Activated naive CD4-positive, alpha-beta T cell treated with Interleukin-2 at 50 U/mL for 16 hours (primary cell): ENCODE measurements around the gene SMG7.

Experiments
- DNase-seq: peaks from one replicate; pipeline ENCODE4 v3.0.0-alpha.2; 2020

SMG7 gene

DNA sequence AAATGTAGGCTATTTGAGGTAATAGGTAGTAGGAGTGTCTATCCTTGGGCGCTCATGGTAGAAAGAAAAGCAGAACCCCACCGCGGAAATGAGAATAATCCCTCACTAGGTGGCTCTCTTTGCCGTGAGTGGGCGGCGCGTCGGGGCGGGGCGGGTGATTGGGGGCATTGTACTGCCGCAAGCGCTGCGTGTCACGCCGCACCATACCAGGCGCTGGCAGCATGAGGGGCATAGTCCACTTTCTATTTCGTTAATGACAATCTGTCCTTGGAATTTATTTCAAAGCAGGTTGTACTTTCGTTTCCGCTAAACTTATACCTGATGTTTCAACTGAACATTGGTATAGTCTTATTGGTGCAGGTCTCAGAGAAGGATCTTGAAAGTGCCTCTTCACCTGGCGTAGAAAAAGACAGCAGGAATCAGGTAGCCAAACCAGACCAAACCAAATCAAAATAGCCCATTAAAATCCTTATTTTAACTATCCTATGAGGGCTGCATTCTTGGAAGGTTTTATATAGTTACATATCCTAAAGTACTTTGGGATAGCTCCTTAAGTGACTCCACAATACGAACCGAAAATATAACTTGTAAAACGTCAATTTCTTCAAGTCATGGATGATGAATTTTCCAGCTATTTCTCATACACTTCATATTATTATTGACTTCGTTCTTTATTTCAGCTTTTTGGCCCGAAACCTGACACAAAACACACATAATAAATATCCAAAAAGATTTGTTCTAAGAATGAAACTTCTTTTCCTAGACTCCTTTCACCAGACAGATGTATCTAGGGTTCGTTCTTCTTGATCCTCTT lies 1.9 kb upstream of the SMG7 start:
- peak; percentile 92 for DNase-seq

DNA sequence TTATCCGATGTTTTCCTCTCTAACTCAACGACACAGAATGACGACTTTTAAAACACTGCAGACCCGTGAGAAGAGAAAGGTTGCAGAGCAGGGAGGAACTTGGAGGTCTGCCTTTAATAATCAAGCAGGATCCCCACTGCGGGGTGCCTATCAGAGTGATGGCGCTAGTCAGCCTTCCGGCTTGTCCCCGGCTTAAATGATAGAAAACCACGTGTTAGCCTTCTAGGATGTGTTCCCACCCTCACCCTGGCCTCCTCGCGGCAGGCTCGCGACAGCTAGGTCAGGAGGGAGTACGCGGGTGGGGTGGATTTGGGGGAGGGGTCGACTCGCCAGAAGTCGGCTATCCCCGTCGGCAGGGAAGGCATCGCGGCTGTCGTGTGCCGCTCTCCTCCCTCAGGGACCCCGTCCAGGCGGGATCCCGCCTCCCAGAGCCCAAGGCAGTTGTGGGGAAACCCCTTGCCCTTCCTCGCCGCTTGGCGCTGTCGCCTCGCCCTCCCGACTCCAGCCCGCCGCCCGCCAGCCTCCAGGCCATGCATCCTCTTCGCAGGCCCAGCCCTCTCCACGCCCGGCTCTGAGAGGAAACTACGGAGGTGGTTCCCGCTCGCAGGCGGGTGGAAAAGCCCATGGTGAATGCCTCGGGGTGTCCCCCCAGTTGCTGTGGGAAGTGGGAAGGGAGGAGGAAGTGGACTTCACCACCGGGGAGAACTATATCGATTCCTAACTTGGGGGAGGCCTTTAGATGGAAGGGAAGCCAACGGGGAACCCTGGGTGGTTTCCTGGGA lies 1.1 kb upstream of the SMG7 start:
- peak; percentile 76 for DNase-seq

DNA sequence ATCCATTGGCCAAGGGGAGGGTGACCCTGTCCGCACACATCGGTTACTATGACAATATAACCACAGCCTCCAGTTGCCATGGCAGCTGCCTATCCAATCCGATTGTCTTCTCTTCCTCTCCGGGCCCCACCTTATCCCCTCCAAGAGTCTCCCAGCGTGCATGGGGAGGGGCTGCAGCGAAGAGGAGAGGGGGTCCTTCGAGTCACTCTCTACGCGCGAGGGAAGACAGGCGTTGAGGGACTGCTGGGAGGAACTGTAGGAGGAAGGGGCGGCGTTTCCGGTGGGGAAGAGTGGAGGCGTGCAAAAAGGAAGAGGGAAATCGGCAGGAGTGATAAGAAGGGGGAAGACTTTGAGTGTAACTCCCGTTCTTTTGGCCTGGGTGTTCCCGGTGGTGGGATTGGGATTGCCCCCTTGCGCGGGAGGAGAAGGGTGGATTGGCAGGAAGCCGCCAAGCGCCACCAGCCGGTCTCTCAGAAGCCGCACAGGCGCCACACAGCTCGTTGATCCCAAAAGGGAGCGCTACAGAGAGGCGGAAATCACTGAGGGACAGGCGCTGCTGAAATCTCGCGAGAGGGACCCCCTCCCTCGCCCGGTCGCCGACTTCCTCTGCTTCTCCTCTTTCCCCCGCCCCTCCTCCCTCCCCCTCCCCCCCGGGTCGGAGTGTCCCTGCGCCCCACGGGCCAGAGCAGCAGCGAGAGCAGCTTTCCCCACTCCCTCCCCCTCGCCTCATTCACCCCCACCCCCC lies 384 bp upstream of the SMG7 start:
- peak; percentile 98 for DNase-seq

DNA sequence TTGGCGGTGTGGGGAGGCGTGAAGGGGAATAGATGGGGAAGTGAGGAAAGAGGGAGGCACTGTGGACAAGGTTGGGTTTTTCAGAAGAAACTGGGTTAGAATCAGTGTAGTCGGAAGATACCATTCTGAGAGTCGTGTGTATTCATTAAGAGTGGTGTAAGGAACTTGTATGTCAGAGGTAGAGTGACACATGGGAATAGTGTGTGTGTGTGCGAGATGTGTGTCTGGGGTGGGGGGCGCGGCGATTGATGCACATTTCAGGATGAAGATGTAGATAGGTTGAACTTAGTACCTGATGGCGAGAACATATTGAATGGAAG lies 878 bp downstream of the SMG7 start:
- no peak for DNase-seq

DNA sequence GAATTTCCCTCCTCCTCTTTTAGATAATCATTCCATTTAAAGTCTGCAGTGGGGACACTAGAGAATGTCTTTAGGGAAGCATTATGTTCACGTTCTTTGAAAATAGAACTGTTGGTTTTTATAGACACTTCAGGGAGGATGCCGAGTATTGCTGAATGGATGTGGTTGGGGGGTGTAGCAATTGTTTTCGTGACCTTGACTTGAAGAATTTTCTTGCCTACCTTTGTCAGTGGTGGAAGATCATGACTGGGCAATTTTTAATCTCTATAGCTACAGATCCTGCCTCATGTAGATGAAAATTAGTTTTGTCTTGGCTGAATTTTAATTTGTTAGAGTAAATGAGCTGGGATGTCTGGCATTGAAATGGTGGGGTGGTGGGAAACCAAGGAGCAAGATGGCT lies 3.8 kb downstream of the SMG7 start:
- DNase-seq = no peak

DNA sequence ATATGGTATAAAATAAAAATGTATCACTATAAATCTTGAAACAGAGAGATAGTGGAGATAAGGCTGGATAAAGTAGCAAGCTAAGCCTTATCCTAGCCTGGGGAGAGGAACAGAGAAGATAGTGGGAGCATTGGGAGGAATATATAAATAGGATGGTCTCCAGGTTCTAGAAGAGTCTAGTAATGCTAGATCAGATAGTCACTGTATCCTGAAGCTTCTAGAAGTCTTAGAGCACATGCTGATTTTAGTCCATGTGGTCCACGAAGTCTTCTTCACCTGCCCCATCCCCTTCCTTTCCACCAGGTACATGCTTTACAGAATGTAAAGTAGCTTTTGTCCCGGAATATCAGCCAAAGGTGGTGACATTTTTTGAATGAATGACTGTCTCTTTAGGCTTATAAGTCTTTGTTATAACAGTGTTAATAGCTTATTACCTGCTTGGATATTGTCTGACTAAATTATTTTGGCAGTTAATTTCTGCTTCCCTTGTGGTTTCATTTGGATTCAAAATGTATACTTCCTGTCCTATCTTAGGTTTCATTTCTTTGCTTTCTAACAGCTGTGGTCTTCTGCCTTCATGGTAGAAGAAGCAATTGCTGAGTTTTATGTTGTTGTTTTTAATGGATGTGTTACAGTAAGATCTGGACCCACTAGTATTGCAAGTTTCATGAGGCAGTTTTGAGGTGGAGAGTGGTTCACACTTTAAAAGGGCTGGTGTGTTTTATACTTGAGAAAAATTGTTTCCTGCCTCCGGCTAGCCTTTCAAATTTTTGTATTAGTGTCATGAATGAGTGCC lies 5.9 kb downstream of the SMG7 start:
- DNase-seq = no peak

DNA sequence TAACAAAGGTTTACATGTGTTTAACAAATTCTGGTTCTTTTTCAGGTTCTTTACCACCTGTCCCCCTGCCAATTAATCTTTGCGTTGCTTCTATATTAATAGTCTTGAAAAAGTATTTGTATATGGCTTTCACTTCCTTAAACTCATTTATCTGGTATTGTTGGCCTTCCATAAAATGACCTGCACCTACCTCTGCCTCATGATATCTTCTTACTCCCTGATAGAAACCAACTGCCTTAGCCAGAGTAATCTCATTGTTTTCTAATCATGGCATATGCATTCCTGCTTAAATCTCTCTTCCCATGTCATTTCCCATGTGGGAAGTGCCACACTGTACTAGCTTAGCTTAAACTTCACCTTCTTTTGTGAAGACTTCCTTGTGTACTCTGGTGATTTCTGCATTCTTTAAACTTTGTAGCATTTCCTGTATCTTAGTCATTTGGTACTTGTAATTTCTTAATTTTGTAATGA lies 8.7 kb downstream of the SMG7 start:
- no peak for DNase-seq

DNA sequence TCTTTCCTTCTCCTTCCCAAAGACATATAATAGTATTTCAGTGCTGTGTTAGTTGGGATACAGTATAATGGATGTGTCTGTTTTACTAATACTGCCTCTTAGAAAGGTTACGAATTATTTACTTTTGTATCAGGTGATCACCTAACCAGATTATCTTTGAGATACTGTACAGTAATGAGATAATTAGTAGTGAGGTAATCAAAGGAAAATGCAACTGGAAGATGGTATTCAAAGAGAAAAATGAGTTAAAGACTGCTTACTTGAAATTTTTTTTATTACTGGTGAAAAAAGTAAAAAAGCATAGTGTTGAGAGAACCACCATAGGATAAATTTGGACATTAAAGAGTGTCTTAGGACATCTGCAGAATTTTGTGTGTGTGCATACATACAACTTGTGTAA lies 10.9 kb downstream of the SMG7 start:
- no peak for DNase-seq

DNA sequence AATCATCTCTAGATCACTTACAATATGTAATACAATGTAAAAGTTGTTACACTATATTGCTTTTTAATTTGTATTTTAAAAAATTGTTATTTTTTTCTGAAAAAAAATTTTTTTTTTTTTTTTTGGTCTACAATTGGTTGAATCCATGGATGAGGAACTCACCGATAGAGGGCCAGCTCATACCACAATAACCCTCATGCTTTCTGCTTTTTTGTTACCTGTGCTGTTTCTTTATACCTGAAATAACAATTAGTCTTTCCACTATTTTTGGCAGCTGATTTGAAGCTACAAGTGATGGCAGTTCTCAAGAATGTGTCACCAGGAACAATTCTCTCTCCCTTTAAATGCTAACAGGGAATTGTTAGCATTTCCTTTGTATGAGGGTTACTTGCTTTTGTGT lies 12.0 kb downstream of the SMG7 start:
- no peak for DNase-seq

DNA sequence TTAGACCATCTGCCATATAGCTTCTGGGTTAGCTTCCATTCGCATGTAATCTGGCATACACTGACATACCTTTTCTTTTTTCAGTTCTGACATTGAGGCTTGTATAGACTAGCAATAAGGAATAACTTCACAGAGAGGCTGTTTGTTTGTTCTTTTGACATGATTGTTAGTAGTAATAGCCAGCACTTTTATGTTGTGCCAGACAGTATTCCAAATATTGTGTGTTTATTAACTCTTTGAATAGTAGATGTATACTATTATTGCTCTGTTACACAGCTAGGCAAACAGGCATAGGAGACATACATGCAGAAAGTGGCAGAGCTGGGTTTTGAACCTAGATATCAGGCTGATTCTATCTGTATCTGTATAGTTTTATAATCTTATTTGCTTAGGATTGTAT lies 12.6 kb downstream of the SMG7 start:
- no peak for DNase-seq

DNA sequence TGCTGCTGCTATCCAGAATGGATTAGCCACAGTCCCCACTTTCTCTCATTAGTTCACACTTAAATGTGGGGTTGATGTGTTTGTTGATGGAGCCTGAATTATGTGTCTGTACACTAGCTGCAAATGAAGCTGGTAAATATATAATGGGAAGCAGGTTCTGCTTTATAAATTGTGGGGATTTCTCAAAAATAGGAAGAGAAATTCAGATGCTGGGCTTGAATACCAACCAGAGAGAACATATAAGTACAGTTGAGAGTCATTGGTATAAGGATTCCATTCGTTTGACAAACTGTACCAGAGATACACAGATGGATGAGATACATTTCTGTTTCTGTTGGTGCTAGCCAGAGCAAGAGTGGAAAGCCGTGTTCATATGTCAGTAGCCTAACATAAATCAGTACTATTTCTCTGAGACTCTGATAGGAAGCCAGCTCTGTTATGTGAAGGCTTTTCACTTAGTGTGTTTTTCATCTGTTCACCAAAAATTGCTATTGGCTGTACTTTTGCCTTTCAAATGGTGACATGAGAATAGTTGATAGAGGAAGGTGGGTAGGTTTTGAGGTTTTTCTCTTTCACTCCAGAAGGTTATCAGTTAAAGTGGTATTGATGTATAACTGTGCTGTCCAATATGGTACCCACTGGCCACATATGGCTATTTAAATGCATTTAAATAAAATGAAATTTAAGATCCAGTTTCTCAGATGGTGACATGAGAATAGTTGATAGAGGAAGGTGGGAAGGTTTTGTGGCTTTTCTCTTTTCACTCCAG lies 15.6 kb downstream of the SMG7 start:
- DNase-seq = no peak

DNA sequence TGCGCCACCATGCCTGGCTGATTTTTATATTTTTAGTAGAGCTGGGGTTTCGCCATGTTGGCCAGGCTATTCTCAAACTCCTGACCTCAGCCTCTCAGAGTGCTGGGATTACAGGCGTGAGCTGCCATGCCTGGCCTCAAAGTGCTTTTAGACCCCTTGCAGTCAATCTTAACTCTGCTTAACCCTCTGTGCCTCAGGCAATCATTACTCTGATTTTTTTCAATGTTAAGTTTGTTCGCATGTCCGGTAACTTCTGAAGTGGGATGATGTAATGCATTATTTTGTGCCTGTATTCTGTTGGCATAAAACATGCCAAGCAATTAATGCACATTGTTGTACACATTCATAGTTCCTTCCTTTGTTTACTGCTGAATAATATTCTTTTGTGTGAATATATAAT lies 18.6 kb downstream of the SMG7 start:
- no peak for DNase-seq

DNA sequence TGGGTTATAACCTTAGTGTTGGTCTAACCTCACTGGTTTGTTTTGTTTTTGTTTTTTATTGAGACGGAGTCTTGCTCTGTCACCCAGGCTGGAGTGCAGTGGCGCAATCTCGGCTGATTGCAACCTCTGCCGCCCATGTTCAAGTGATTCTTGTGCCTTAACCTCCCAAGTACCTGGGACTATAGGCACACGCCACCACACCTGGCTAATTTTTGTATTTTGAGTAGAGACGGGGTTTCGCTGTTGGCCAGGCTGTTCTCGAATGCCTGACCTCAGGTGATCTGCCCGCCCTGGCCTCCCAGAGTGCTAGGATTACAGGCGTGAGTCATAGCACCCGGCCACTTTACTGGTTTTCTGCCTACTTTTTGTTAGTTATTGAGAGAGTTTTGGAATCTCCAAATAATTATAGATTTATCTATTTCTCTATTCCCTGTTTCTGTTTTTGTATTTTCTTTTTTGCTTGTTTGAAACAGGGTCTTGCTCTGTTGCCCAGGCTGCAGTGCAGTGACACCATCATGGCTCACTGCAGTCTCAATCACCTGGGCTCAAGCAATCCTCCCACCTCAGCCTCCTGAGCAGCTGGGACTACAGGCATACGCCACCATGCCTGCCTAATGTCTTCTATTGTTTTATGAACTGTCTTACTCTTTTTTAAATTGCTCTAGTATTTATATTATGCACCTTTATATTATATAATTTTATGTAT lies 21.4 kb downstream of the SMG7 start:
- no peak for DNase-seq

DNA sequence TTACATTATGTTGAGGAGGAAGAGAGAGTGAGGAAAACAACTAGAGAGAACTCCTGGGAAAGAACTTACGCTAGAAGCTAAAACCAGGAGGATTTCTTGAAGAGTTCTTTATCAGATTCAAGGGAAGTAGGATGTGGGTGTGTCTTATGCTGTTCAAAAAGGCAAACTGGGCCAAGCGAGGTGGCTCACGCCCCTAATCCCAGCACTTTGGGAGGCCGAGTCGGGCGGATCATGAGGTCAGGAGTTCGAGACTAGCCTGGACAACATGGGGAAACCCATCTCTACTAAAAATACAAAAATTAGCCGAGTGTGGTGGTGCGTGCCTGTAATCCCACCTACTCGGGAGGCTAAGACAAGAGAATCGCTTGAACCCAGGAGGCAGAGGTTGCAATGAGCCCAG lies 23.1 kb downstream of the SMG7 start:
- DNase-seq = no peak

DNA sequence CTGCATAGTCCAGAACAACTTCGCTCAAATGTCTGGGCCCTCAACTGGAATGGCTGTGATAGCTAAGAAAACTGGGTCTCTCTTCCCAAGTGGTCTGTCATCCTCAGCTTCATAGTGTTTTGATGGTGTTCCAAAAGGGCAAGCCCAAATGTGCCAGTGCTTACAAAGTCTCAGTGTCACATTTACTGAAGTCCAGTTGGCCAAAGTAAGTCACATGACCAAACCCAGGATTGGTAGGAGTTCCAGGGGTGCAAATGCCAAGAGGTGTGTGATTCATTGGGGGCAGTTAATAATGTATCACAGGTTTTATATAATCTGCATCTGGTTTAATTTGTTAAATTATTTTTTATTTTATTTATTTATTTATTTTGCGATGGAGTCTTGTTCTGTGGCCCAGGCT lies 24.9 kb downstream of the SMG7 start:
- no peak for DNase-seq

DNA sequence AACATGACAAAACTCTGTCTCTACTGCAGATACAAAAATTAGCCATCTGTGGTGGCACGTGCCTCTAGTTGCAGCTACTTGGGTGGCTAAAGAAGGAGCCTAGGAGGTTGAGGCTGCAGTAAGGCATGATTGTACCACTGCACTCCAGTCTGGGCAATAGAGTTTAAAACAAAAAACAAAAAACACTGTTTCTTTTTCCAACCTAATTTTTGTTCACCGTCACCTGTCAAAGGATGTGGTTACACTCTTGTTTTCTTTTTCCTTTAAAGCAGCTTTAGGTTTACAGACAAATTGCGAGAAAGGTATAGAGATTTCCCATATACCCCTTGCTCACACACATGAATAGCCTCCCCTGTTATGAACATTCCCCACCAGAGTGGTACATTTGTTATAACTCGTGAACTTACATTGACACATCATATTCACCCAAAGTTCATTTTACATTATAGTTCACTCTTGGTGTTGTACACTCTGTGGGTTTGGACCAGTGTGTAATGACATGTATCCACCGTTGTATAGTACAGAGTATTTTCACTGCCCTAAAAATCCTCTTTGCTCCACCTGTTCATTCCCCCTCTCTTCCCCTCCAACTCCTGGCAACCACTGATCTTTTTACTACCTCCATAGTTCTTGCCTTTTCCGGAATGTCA lies 26.2 kb downstream of the SMG7 start:
- DNase-seq = no peak

DNA sequence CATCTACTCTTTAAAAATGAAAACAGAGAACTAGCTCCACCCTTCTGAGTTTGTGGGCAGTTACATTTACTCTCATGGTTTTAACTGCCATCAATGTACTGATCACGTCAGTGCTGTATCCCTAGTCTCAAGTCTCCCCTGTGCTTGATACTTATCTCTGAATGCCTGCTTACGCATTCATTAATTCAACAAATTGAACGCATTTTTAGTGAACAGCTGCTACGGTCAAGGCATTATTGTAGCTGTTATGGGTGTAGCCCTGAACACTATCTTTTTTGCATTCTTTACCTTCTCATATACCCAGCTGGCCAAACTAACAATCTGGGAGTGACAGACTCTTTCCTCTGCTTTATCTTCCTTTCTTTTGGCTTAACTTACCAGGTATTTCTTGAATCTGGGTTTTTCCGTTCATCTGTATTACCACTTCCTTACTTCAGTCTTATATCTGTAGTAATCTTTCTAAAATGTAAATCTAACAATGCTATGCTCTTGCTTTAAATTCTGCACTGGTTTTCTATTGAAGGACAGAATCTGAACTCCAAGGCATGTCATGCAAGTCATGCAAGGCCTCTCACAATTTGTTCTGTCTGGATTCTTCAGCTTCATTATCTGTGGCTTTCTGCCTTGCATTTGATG lies 33.3 kb downstream of the SMG7 start:
- no peak for DNase-seq

DNA sequence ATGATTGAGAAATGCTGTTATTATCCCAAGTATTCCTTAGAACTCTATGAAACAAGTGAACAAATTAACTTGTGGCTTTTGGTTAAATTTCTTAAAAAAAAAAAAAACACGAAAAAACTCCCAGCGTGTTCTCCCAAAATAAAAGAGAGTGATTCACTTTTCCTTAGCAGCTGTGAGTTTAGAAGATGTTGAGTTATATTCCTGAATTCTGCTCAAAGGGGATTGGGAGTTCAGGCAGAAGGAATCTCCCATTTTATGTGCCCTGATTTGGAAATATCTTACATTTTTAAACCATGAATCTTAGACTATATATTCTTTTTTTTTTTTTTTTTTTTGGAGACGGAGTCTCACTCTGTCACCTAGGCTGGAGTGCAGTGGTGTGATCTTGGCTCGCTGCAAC lies 34.3 kb downstream of the SMG7 start:
- no peak for DNase-seq

DNA sequence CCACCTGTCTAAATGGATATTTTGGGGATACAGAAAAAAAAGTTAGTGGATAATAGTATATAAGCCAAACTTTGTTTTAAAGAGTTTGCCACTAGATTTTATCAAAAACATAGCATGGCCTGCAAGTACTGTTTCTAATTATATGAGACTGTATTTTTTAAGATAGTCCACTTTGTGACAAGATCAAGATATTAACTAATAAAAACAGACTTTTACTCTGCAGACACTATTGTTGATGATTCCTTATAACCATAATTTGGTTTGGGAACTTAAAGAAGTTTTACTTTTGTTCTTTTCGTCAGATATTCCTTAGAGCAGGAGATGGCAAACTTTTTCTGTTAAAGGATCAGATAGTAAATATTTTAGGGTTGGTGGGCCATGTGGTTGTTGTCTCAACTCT lies 36.4 kb downstream of the SMG7 start:
- no peak for DNase-seq

DNA sequence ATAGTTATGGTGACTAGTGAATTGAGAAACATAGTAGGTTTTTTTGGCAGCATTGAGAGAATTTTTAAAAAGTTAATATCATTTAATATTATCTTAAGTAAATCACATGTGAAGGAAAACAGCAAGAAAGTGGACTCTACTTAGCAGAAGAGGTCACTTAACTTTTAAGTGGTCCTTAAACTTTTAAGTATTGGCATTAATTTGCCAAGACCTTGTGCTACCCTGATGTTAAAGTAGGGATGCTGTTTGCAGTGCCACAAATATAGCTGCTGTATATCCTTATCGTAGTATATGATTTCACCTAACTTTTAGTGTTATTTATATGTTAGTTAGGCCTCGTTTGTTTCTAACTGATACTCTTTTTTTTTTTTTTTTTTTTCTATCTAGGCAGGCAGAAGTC lies 40.2 kb downstream of the SMG7 start:
- DNase-seq = no peak

DNA sequence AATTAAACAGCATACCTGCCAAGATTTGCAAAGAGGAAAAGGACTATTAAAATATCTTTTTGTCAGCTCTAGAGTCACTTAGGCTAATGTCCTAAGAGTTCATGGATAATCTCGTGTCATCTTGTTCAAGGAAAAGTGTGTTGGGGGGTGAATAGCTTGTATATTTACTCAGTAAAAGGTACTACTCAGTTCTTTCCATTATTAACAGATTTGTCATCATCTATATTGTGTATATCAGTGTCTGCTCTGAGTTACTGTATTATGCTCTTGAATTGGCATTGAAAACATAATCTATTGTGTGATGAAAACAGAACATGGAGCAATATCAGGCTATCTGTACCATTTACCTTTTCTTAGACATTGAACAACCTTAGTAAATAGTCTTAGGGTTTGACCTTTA lies 41.9 kb downstream of the SMG7 start:
- no peak for DNase-seq
